HEK293T (cell line): Measurements from ENCODE around the gene SLC25A6.
"Not testable (repeated sequence)": the region's sequence is repeated elsewhere in the genome, so short reads cannot be mapped to it uniquely, and the experiment has no call there.

Source experiments
- CTCF ChIA-PET: fragments of 350-600 bp; formaldehyde crosslinking; extraction: SDS; loops from one replicate; lab custom pipeline; 2021; ENCODE audit warnings: antibody characterized with exemption, inconsistent platforms; lab: Yijun Ruan, JAX
- POLR2A ChIA-PET: fragments of 350-600 bp; formaldehyde crosslinking; extraction: SDS; loops from one replicate; lab custom pipeline; 2020; ENCODE audit warnings: antibody characterized with exemption, inconsistent platforms; lab: Yijun Ruan, JAX
- DNase-seq: peaks from one replicate; pipeline ENCODE4 v3.0.0; 2012; ENCODE audit warnings: mixed read lengths; ENCODE audit errors: extremely low spot score
- ARNT ChIP-seq: fragments of 450-650 bp; IDR thresholded peaks from 2 replicates; pipeline ENCODE4 v1.6.1; 2017; ENCODE audit warnings: mild to moderate bottlenecking
- CTBP1 ChIP-seq: fragments of 450-650 bp; IDR thresholded peaks from 2 replicates; pipeline ENCODE4 v1.6.1; 2016; ENCODE audit warnings: borderline replicate concordance
- ELF4 ChIP-seq: fragments of 450-650 bp; IDR thresholded peaks from 2 replicates; pipeline ENCODE4 v1.6.1; 2017; ENCODE audit warnings: antibody characterized with exemption
- FOXA1 ChIP-seq: fragments of 450-650 bp; IDR thresholded peaks from 2 replicates; pipeline ENCODE4 v1.6.1; 2016; ENCODE audit warnings: mild to moderate bottlenecking
- FOXK2 ChIP-seq: fragments of 450-650 bp; IDR thresholded peaks from 2 replicates; pipeline ENCODE4 v1.6.1; 2016; ENCODE audit warnings: mild to moderate bottlenecking
- FOXM1 ChIP-seq: fragments of 450-650 bp; IDR thresholded peaks from 2 replicates; pipeline ENCODE4 v1.6.1; 2017; ENCODE audit warnings: mild to moderate bottlenecking, borderline replicate concordance
- HDGF ChIP-seq: fragments of 450-650 bp; IDR thresholded peaks from 2 replicates; pipeline ENCODE4 v1.6.1; 2017; ENCODE audit warnings: antibody characterized with exemption, borderline replicate concordance
- L3MBTL2 ChIP-seq: fragments of 450-650 bp; conservative IDR thresholded peaks from 2 replicates; pipeline ENCODE4 v1.6.1; 2016; ENCODE audit warnings: mild to moderate bottlenecking
- LEF1 ChIP-seq: fragments of 450-650 bp; IDR thresholded peaks from 2 replicates; pipeline ENCODE4 v1.6.1; 2017; ENCODE audit warnings: mild to moderate bottlenecking, borderline replicate concordance
- NFRKB ChIP-seq: fragments of 450-650 bp; IDR thresholded peaks from 2 replicates; pipeline ENCODE4 v1.6.1; 2016; ENCODE audit warnings: mild to moderate bottlenecking, moderate library complexity
- SP1 ChIP-seq: fragments of 450-650 bp; IDR thresholded peaks from 2 replicates; pipeline ENCODE4 v1.6.1; 2017
- SUZ12 ChIP-seq: fragments of 450-650 bp; IDR thresholded peaks from 2 replicates; pipeline ENCODE4 v1.6.1; 2016; ENCODE audit warnings: mild to moderate bottlenecking
- TARDBP ChIP-seq: fragments of 450-650 bp; IDR thresholded peaks from 2 replicates; pipeline ENCODE4 v1.6.1; 2016
- ZNF384 ChIP-seq: fragments of 450-650 bp; IDR thresholded peaks from 2 replicates; pipeline ENCODE4 v1.6.1; 2016
- TF ChIP-seq, protein P1 (sequence below): fragments of 450-650 bp; IDR thresholded peaks from 2 replicates; pipeline ENCODE4 v1.6.1; 2016

The SLC25A6 gene

DNA sequence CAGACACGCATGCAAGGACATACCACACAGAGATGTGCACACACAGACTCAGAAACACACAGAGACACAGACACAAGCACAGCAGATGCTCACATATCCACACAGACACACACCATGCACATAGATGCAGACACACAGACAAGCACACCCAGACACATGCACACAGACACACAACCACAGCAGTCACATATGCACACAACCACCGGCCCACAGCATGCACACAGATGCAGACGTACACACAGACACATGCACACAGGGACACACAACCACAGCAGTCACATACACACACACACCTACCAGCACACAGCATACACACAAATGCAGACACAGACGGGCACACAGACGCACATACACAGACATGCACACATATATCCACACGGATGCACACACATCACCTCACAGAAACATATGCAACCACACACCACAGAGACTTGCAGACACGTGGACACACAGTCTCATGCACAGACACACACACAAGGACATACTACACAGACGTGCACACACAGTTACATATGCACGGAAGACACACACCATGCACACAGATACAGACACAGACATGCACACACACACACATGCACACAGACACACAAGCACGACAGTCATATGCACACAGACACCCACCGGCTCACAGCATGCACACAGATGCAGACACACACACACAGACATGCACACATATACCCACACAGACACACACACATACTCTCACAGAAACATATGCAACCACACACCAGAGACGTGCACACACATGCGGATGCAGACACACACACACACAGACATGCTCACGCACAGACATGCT lies 25.2 kb upstream of the SLC25A6 start:
- no peak for DNase-seq
- CTCF ChIA-PET, result no interaction called here
- POLR2A ChIA-PET, result no interaction called here
- TF ChIP-seq TARDBP, result peak; percentile 74
- TF ChIP-seq, protein P1, sequence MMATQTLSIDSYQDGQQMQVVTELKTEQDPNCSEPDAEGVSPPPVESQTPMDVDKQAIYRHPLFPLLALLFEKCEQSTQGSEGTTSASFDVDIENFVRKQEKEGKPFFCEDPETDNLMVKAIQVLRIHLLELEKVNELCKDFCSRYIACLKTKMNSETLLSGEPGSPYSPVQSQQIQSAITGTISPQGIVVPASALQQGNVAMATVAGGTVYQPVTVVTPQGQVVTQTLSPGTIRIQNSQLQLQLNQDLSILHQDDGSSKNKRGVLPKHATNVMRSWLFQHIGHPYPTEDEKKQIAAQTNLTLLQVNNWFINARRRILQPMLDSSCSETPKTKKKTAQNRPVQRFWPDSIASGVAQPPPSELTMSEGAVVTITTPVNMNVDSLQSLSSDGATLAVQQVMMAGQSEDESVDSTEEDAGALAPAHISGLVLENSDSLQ, result no peak
- TF ChIP-seq FOXA1, result no peak
- no peak for TF ChIP-seq ARNT
- TF ChIP-seq SP1, result no peak

DNA sequence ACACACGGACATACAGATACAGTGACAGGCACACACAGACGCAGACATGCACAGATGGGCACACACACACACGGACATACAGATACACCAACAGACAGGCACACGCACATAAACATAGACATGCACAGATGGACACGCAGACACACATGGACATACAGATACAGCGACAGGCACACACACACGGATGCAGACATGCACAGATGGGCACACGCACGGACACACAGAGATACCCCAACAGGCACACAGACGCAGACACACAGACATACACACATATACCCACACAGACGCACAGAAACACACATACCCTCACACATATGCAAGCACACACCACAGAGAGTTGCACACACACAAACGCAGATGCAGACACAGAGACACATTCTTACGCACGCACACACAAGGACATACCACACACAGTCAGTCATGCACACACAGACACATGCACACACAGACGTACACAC lies 24.4 kb upstream of the SLC25A6 start:
- no peak for DNase-seq
- TF ChIP-seq NFRKB (no peak), ARNT (no peak), ZNF384 (no peak), TARDBP (peak; percentile 78)
- POLR2A ChIA-PET, result no interaction called here
- CTCF ChIA-PET, result no interaction called here

DNA sequence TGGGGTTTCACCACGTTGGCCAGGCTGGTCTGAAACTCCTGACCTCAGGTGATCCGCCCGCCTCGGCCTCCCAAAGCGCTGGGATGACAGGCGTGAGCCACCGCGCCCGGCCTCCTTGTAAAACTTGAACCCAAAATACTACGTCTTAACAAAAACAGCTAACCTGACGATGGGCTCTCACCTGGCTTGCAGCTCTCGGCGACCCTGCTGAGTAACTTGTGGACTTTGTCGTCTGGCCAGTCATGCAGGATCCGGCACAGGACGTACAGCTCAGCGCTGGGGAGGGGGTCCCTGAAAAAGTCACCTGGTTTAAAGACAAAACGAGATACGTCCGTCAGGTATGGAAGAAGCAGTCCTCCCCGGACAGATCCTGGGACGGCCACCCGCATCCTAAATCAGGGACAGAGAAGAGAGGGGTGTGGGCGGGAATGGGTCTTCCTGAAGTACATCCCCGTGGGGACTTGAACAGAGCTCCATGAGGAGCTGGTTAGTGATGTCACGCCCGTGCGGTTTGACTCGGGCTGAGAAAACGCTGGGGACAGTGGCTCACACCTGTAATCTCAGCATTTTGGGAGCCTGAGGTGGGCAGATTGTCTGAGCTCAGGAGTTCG lies 20.7 kb upstream of the SLC25A6 start:
- CTCF ChIA-PET, result no interaction called here
- POLR2A ChIA-PET, result no interaction called here
- no peak for DNase-seq
- TF ChIP-seq CTBP1, result no peak
- TF ChIP-seq SUZ12, result no peak
- no peak for TF ChIP-seq TARDBP
- TF ChIP-seq HDGF, result no peak

DNA sequence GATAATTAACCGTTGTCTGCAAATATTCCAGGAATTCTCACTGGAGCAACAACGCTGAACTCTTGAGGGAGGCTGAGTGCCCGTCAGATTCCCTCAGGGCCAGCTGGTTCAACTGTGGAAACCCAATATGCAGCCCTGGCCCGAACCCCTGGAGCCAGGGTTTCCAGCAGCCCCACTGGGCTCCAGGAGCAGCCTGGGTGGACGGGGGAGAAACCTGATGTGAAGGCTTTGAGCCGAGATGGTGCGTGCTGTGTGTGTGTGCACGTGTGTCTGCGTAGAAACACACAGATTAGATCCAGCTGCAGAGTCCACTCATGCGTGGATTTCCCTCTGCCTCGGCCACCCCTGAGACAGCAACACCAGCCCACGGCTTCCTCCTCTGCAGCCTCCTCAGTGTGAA lies 19.4 kb upstream of the SLC25A6 start:
- no peak for DNase-seq
- POLR2A ChIA-PET, result no interaction called here
- CTCF ChIA-PET, result no interaction called here
- TF ChIP-seq HDGF, result no peak
- TF ChIP-seq NFRKB, result no peak
- no peak for TF ChIP-seq FOXA1
- TF ChIP-seq TARDBP, result no peak

DNA sequence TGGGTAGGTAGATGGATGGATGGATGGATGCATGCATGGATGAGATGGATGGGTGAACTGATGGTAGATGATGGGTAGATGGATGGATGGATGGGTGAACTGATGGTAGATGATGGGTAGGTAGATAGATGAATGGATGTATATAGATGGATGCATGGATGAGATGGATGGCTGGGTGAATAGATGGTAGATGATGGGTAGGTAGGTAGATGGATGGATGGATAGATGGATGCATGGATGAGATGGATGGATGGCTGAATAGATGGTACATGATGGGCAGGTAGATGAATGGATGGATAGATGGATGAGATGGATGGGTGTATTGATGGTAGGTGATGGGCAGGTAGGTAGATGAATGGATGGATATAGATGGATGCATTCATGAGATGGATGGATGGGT lies 15.1 kb upstream of the SLC25A6 start:
- DNase-seq, result no peak
- no peak for TF ChIP-seq L3MBTL2
- TF ChIP-seq, protein P1, result no peak
- TF ChIP-seq TARDBP, result peak; percentile 48; the same call in 1 of the 2 replicates
- TF ChIP-seq FOXK2, result no peak
- TF ChIP-seq SUZ12, result no peak
- ChIA-PET CTCF (no interaction called here), POLR2A (no interaction called here)

DNA sequence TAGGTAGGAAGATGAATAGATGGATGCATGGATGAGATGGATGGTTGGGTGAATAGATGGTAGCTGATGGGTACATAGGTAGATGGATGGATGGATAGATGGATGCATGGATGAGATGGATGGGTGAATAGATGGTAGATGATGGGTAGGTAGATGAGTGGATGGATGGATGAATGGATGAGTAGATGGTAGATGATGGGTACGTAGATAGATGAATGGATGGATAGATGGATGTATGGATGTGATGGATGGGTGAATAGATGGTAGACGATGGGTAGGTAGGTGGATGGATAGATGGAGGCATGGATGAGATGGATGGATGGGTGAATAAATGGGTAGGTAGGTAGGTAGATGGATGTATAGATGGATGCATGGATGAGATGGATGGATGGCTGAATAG lies 13.9 kb upstream of the SLC25A6 start:
- POLR2A ChIA-PET, CTCF ChIA-PET, DNase-seq: not testable (repeated sequence)

DNA sequence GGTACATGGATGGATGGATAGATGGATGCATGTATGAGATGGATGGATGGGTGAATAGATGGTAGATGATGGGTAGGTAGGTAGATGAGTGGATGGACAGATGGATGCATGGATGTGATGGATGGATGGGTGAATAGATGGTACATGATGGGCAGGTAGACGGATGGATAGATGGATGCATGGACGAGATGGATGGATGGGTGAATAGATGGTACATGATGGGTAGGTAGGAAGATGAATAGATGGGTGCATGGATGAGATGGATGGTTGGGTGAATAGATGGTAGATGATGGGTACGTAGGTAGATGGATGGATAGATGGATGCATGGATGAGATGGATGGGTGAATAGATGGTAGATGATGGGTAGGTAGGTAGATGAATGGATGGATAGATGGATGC lies 12.0 kb upstream of the SLC25A6 start:
- CTCF ChIA-PET, POLR2A ChIA-PET, DNase-seq: not testable (repeated sequence)

DNA sequence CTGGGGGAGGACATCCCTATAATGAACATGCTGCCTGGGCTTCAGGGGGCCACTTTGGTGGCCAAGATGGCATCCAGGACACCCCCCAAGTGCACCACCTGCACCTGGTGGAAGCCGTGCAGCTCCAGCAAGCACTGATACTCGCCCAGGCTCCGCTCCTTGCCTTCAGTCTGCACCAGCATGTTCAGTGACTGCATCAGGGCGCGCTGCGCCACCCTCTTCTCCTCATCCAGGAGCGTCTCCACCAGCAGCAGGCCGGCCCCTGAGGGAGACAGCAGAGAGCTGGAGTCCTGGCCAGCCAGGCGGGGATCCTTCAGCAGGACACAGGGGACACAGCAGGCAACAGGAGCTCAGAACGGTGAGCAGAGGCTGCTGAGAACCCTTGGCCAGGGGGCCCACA lies 11.3 kb upstream of the SLC25A6 start:
- CTCF ChIA-PET, result no interaction called here
- no peak for TF ChIP-seq L3MBTL2
- TF ChIP-seq ELF4, result no peak
- no peak for TF ChIP-seq ARNT
- TF ChIP-seq NFRKB, result no peak
- TF ChIP-seq CTBP1, result no peak
- no peak for TF ChIP-seq LEF1
- no peak for TF ChIP-seq SUZ12
- no peak for TF ChIP-seq FOXM1
- TF ChIP-seq SP1, result no peak
- TF ChIP-seq ZNF384, result no peak
- TF ChIP-seq HDGF, result no peak
- no peak for TF ChIP-seq FOXK2
- no peak for DNase-seq
- POLR2A ChIA-PET, result no interaction called here
